Activated CD4-positive, alpha-beta T cell treated with anti-CD3 and anti-CD28 coated beads, Interleukin-2, amount 10 ng/mL, durations not matched to agents 7 days and 5 days (primary cell): ENCODE data around the gene SLC6A6. TPM values are rescaled to one million over a fixed set of nuclear protein-coding genes. Genes with fewer than 3 reads are reported as not detected.

ENCODE experiments used
- CTCF ChIA-PET: fragments of 350-600 bp; sonication (Branson Sonifier 250); formaldehyde crosslinking; loops from one replicate; lab custom pipeline; 2021; ENCODE audit warnings: antibody characterized with exemption; lab: Charles Lee
- POLR2A ChIA-PET: fragments of 350-600 bp; sonication (Branson Sonifier 250); formaldehyde crosslinking; loops from one replicate; lab custom pipeline; 2021; ENCODE audit warnings: antibody characterized with exemption; lab: Charles Lee
- DNase-seq: peaks from one replicate; pipeline ENCODE4 v3.0.0-alpha.2; 2020
- H3K27ac Mint-ChIP-seq: one replicate; pipeline ENCODE4 v1.8.0; 2021; ENCODE audit warnings: mild to moderate bottlenecking, moderate library complexity, mixed read lengths
- H3K27me3 Mint-ChIP-seq: one replicate; pipeline ENCODE4 v1.8.0; 2021; ENCODE audit warnings: mixed read lengths
- H3K36me3 Mint-ChIP-seq: one replicate; pipeline ENCODE4 v1.8.0; 2021; ENCODE audit warnings: low read depth, mixed read lengths
- H3K4me1 Mint-ChIP-seq: one replicate; pipeline ENCODE4 v1.8.0; 2021; ENCODE audit warnings: mixed read lengths
- H3K4me3 Mint-ChIP-seq: one replicate; pipeline ENCODE4 v1.8.0; 2021; ENCODE audit warnings: mild to moderate bottlenecking, moderate library complexity, mixed read lengths
- H3K9me3 Mint-ChIP-seq: one replicate; pipeline ENCODE4 v1.8.0; 2021; ENCODE audit warnings: mixed read lengths
- total RNA-seq, 2 experiments: library from RNA; stranded (reverse); gene quantifications; one replicate each; pipeline ENCODE4 v1.2.3, GENCODE V29; 2021

The SLC6A6 gene
- total RNA-seq, 2 experiments from 2014 or later = 42.0 to 43.1 TPM

DNA sequence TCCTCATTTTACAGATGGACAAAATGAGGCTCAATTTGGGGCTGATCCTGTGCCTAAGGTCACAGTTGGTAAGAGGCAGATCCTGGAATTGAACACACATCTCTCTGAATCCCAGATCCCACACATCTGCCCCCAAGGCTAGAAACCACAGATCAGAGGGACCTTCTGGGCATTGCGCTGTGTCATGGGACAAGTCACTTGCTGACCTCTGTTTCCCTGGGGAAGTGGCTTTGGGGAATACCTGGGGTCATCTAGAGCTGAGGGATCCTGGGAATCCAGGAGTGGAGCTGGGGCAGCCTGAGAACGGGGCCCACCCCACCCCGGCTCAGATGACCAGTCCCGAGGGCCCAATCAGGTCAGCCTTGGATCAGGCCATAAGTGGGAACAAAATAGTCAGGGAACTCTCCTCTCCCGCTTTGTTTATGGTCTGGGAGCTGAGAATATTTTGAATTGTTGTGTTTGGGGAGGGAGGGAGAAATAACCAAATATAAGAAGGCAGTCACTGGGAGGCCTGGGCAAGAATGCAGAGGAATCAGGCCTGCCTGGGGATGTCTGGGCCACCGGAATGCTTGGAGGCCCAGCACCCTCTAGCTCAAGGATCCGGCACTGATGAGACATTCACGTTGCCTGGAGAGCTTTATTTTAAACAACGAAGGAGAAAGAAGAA is 8.8 kb upstream of the SLC6A6 start:
- CTCF ChIA-PET = interaction anchor here (1.4 kb wide), 1 partner anchor 16 kb away, joined by 3 read pairs; no protein-coding TSS in a partner anchor
- H3K4me3 Mint-ChIP-seq = no peak overlapping the region
- no peaks in the 10 kb centered on the region for H3K36me3 Mint-ChIP-seq
- peaks cover 13% of the 10 kb centered on the region for H3K27me3 Mint-ChIP-seq
- no peak for DNase-seq
- POLR2A ChIA-PET = no interaction called here
- peak overlapping the region; percentile 62 for H3K27ac Mint-ChIP-seq
- peaks cover 16% of the 10 kb centered on the region for H3K4me1 Mint-ChIP-seq
- H3K9me3 Mint-ChIP-seq = no peaks in the 10 kb centered on the region

DNA sequence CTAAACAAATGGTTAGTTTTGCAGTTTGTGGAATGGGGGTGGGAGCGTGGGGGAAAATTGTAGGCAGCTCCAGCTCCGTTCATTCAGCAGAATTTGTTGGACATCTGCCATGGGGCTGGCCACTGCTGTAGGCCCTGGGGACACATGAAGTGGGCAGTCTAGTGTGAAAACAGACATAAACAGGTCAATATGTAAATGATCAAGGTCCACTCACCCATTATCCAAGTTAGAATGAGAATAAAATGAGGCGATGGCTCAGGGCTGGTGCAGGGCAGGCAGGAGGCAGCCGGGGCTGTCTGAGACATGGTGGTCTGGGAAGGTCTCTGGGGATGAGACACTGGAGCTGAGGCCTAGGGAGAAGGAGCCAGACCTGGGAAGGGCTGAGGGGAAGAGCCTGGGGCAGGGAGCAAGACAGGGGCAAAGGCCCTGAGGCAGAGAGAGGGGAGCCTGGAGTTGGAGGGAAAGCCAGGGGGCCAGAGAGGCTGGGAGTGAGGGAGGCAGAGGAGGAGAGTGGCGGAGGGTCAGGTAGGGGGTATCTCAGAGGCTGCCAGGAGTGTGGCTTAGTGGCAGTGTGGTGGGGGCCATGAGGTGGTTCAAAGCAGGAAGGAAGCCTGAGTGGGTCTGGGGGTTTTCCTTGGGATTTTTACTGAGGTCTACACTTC is 6.2 kb upstream of the SLC6A6 start:
- Mint-ChIP-seq H3K9me3 (no peaks in the 10 kb centered on the region), H3K4me1 (peaks cover 19% of the 10 kb centered on the region), H3K36me3 (no peaks in the 10 kb centered on the region), H3K27me3 (no peaks in the 10 kb centered on the region), H3K4me3 (no peak overlapping the region), H3K27ac (peak overlapping the region; percentile 73)
- no peak for DNase-seq
- ChIA-PET CTCF (no interaction called here), POLR2A (no interaction called here)

DNA sequence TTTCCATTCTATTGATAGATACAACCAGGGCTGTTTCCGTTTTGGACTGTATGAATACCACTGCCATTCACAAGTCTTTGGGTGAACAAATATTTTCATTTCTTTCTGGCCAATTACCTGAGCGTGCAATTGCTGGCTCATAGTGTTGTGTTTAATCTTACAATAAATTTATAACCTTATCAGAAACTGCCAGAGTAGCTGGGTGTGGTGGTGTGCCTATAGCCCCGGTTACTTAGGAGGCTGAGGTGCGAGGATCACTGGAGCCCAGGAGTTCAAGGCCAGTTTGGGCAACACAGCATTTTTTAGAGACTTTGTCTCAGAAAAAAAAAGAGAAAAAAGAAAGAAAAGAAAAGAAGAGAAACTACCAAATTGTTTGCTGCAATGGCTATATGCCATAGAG is 5.4 kb upstream of the SLC6A6 start:
- H3K36me3 Mint-ChIP-seq = no peaks in the 10 kb centered on the region
- CTCF ChIA-PET = no interaction called here
- no peak overlapping the region for H3K4me3 Mint-ChIP-seq
- no peaks in the 10 kb centered on the region for H3K27me3 Mint-ChIP-seq
- H3K9me3 Mint-ChIP-seq = no peaks in the 10 kb centered on the region
- peaks cover 25% of the 10 kb centered on the region for H3K4me1 Mint-ChIP-seq
- peak overlapping the region; percentile 78 for H3K27ac Mint-ChIP-seq
- POLR2A ChIA-PET = no interaction called here
- DNase-seq = no peak

DNA sequence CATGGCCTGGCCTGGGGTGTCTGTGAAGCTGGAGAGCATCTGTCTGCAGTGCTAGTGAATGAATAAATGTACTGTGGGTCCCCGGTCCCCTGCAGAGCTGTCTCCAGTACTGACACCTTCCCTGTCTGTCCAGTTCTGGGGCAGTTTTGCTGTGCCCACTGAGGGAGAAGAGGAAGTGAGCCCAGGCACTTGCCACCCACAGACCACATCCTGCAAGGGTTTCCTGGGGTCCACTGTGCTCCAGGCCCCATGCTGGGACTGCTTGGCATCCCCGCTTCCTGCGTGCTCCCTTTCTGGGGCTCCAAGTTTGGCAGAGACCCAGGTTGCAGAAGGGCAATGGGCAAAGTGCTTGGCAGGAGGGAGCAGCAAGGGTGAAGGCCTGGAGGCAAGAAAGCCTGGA is 4.9 kb upstream of the SLC6A6 start:
- POLR2A ChIA-PET = no interaction called here

DNA sequence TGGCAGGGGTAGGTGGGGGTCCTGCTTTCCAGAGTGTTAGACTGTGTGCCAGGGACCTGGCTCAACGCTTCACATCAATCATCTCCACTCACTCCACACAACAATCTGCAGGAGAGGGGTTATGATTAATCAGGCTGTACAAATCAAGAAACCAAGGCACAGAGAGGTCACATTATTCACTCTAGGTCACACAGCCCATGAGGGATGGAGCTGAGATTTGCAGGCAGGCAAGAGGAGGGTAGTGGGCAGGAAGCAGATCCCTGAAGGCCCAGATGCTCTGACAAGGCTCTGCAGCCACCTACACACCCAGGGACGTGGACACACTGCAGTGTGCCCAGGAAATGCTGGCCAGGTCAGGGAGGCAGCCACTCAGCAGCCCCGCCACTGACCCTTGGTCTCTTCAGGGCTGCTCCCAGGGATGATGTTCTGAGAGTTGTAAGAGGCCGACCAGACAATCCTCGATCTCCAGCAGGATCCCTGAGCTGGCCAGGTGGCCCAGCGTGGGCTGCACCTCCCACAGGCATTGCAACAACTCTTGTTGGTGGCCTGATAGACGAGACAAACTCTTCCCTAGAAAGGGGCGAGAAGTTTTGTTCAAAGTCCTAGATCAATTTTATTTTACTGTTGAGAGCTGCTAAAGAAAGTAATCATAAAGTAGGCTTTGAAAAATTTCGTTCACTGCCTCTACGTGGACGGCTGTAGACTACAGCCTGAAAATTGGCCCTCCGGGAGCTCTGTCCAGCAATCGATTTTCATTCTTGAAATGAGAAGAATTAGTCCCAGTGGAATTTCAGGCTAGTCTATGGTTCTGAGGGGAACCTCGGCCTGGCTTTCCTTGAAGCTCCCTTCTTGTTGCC is 4.2 kb upstream of the SLC6A6 start:
- Mint-ChIP-seq H3K36me3 (peaks cover 2% of the 10 kb centered on the region), H3K27me3 (no peaks in the 10 kb centered on the region), H3K27ac (no peak overlapping the region), H3K4me3 (no peak overlapping the region), H3K9me3 (no peaks in the 10 kb centered on the region), H3K4me1 (peaks cover 30% of the 10 kb centered on the region)
- POLR2A ChIA-PET = no interaction called here
- no peak for DNase-seq
- CTCF ChIA-PET = interaction anchor here (1.3 to 1.6 kb wide), 4 partner anchors 10 to 28 kb away, joined by 3 to 9 read pairs (median 6); no protein-coding TSS in a partner anchor

More for the DNA sequence above, 4.9 kb upstream of the SLC6A6 start:
- Mint-ChIP-seq H3K27me3 (no peaks in the 10 kb centered on the region), H3K9me3 (no peaks in the 10 kb centered on the region), H3K27ac (peak overlapping the region; percentile 78), H3K36me3 (no peaks in the 10 kb centered on the region), H3K4me3 (no peak overlapping the region), H3K4me1 (peaks cover 28% of the 10 kb centered on the region)
- peak; percentile 13 for DNase-seq
- CTCF ChIA-PET = interaction anchor here (1.3 kb wide), 1 partner anchor 23 kb away, joined by 9 read pairs; no protein-coding TSS in a partner anchor

DNA sequence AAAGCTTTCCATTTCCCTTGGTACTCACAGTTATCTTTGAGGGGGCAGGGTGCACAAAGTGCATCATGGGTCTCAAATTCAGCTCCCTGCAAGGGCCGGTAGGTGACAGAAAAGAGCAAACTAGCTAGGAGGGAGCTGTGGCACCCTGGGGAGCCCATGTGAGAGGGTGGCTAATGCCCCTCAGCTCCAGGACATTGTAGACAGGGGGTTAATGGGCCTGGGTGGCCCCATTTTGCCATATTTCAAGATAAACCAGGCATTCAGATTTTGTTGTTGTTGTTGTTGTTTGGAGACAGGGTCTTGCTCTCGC is 3.7 kb upstream of the SLC6A6 start:
- DNase-seq = no peak
- CTCF ChIA-PET = interaction anchor here (1.3 to 1.6 kb wide), 4 partner anchors 11 to 28 kb away, joined by 3 to 9 read pairs (median 6); no protein-coding TSS in a partner anchor
- POLR2A ChIA-PET = no interaction called here
- Mint-ChIP-seq H3K9me3 (no peaks in the 10 kb centered on the region), H3K36me3 (peaks cover 4% of the 10 kb centered on the region), H3K27ac (no peak overlapping the region), H3K4me3 (no peak overlapping the region), H3K4me1 (peaks cover 31% of the 10 kb centered on the region), H3K27me3 (no peaks in the 10 kb centered on the region)

DNA sequence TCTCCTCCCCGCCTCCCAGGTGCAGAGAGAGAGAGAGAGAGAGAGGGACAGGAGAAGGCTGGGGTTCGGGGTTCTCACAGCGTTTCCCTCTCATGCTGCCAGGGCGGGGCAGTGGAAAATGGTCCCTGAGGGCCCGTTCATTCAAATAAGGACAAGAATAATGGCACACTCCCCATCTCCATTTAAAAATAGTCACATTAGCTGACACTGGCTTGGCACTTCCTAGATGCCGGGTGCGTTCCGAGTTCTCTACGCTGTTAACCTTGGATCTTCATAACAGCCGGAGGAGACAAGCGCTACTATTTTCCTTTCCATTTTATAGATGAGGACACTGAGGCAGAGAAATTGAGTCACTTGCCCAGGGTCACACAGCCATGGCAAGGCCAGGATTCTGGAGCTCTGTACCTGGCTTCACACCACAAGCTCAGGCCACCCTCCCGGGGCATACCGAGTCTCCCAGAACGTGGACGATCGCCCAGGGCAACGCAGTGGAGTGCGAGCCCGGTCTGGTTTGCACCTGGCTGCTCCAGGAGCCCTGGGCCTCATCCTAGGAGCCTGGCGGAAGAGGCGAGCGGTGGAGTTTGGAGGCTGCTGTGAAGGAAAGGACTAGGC is 608 bp upstream of the SLC6A6 start:
- H3K9me3 Mint-ChIP-seq = no peaks in the 10 kb centered on the region
- peak overlapping the region; percentile 98 for H3K4me3 Mint-ChIP-seq
- H3K27ac Mint-ChIP-seq = peak overlapping the region; percentile 99
- ChIA-PET POLR2A (interaction anchor here (1.8 kb wide), 1 partner anchor 30 kb away, joined by 12 read pairs; no protein-coding TSS in a partner anchor), CTCF (interaction anchor here (0.6 to 1.6 kb wide), 8 partner anchors 9 to 505 kb away, joined by 3 to 5 read pairs (median 4); no protein-coding TSS in a partner anchor)
- H3K4me1 Mint-ChIP-seq = peaks cover 56% of the 10 kb centered on the region
- DNase-seq = no peak
- H3K27me3 Mint-ChIP-seq = no peaks in the 10 kb centered on the region
- H3K36me3 Mint-ChIP-seq = peaks cover 17% of the 10 kb centered on the region

DNA sequence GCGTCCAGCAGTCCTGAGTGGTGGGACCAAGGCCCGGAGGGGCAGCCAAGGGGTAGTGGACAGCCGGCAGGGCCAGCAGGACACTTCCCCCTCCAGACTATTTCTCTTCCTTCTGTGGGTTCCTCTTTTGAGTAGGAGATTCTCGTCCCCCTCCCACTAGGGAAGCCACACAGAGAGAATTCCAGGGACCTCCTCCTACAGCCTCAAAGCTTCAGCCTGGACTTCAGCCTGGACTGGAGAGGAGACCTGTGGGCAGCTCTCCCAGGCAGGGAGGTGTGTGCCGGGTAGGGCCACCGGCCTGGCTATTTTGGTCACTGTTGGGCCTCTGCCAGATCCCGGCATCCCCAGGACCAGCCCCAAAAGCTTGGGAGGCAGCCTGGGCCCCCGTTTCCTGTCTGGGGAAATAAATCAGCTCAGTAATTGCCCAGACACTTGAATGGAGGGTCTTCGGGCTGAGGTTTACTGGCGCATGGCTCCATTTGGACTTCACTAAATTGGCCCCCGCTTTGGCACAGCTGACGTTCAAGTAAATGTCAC is 1.3 kb downstream of the SLC6A6 start:
- peak overlapping the region; percentile 97 for H3K27ac Mint-ChIP-seq
- no peak for DNase-seq
- peaks cover 54% of the 10 kb centered on the region for H3K4me1 Mint-ChIP-seq
- H3K27me3 Mint-ChIP-seq = no peaks in the 10 kb centered on the region
- ChIA-PET CTCF (interaction anchor here (1.3 to 1.5 kb wide), 3 partner anchors 20 to 27 kb away, joined by 3 read pairs; no protein-coding TSS in a partner anchor), POLR2A (no interaction called here)
- no peaks in the 10 kb centered on the region for H3K9me3 Mint-ChIP-seq
- H3K4me3 Mint-ChIP-seq = peak overlapping the region; percentile 98
- H3K36me3 Mint-ChIP-seq = peaks cover 21% of the 10 kb centered on the region

DNA sequence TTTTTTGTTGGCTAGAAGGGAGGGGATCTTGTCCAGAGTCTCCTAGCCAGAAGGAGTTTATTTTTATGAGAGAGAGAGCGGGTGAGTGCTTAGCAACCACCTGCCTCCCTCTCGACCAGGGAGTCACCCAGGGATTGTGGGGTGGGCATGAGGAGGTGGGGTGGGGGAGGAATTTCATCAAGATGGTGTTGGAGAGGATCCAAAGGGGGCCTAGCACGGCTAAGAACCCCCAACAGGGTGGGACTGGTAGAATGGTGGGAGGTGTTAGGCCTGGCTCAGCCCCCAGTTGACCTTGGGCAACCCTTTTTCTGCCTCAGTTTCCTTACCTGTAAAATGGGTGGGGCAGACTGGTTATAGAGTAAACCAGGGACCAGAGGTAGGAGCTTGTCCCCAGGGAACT is 1.8 kb downstream of the SLC6A6 start:
- H3K27me3 Mint-ChIP-seq = no peaks in the 10 kb centered on the region
- H3K9me3 Mint-ChIP-seq = no peaks in the 10 kb centered on the region
- H3K27ac Mint-ChIP-seq = peak overlapping the region; percentile 71
- peaks cover 57% of the 10 kb centered on the region for H3K4me1 Mint-ChIP-seq
- H3K36me3 Mint-ChIP-seq = peaks cover 21% of the 10 kb centered on the region
- ChIA-PET POLR2A (no interaction called here), CTCF (interaction anchor here (0.8 to 1.5 kb wide), 5 partner anchors 9 to 26 kb away, joined by 3 to 6 read pairs (median 3); no protein-coding TSS in a partner anchor)
- H3K4me3 Mint-ChIP-seq = peak overlapping the region; percentile 98
- no peak for DNase-seq

DNA sequence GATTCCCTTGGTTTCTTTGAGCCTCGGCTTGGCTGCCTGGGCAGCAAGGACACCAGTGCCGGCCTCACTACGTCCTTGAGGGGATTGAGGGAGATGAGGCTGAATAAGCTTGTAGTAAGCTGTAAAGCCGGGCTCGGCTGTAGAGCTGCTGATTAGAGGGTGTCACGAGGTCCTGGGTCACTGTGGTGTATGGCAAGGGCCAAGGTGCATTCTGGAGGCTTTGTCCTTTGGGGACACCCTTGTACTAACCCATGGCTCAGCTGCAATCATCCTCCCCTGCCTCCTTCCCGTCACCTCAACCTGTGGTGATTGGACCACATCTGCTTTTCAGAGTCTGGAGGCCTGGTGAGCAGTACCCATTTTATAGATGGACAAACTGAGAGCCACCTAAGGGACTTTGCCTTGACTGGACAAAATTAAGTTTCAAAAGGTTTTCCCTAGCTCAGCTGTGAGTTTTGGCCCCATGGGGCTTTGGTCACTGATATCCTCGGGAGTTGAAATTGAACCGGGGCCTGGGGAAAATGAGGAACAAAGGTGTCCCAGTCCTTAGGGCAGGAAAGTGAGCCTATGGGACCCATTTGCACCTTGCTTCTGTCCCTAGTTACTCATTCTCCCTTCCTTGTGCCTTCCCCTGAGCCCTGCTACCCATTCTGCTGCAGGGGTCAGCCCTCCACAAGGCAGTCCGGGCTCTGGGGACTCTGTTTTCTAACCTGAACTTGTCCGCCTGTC is 2.4 kb downstream of the SLC6A6 start:
- ChIA-PET CTCF (interaction anchor here (0.8 to 1.5 kb wide), 6 partner anchors 10 to 27 kb away, joined by 3 to 6 read pairs (median 3); no protein-coding TSS in a partner anchor), POLR2A (no interaction called here)
- peak overlapping the region; percentile 98 for H3K4me3 Mint-ChIP-seq
- no peaks in the 10 kb centered on the region for H3K27me3 Mint-ChIP-seq
- no peaks in the 10 kb centered on the region for H3K9me3 Mint-ChIP-seq
- H3K36me3 Mint-ChIP-seq = peaks cover 23% of the 10 kb centered on the region
- peaks cover 61% of the 10 kb centered on the region for H3K4me1 Mint-ChIP-seq
- H3K27ac Mint-ChIP-seq = peak overlapping the region; percentile 71
- DNase-seq = no peak

DNA sequence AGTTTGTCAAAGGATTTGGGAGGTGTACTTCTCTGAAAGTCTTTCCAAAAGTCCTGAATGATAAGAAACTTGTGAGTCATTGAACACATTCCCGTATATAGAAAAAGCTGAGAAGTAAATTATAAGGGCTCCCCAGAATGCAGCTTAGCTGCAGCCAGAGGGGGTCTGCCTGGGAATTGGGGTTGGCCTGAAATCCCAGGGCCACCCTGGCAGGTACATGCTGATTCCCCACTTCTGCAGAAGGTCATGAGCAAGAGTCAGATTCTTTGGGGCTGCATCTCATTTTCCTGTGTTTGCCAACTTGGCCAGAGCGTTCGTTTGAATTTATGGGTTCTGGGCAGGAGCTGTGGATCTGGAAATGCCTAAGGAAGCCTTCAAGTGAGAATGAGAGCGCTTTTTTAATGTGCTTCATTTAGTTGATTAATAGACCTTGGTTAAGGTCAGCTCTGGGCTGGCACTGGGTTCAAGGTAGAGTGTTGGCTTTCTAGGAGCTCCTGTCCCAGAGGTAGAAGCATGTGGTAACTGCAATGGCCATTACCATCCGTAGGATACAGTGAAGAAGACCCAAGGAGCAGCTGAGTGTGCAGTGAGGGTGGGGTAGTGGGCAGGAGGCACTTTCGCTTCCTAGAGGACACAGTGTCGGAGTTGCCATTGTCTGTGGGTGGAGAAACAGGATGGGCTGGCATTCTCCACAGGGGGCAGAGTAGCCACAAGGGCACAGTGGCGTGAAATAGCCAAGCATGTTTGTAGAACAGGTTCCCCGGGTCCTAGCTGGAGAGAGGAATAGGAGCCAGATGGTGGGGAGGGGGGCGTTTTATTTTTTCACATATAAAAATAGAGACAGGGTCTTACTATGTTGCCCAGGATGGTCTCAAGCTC is 3.2 kb downstream of the SLC6A6 start:
- Mint-ChIP-seq H3K27ac (peak overlapping the region; percentile 34), H3K27me3 (no peaks in the 10 kb centered on the region), H3K9me3 (no peaks in the 10 kb centered on the region), H3K4me1 (peaks cover 67% of the 10 kb centered on the region), H3K36me3 (peaks cover 26% of the 10 kb centered on the region), H3K4me3 (peak overlapping the region; percentile 32)
- POLR2A ChIA-PET = no interaction called here
- DNase-seq = no peak
- CTCF ChIA-PET = interaction anchor here (1.3 to 1.4 kb wide), 3 partner anchors 15 to 28 kb away, joined by 3 to 6 read pairs (median 4); no protein-coding TSS in a partner anchor
